HG03460 (cell line): Measurements from ENCODE around the gene C10orf143.
"Not testable (repeated sequence)": the region's sequence is repeated elsewhere in the genome, so short reads cannot be mapped to it uniquely, and the experiment has no call there.

ENCODE experiments used
- ATAC-seq: cut with Tn5 transposase; IDR thresholded peaks from one replicate; pipeline ENCODE4 v1.9.1; 2021; ENCODE audit not compliant: unreplicated experiment

The C10orf143 gene

GRCh38 chr10:130112821-130113220 is 2.2 kb upstream of the C10orf143 start:
- no peak for ATAC-seq

GRCh38 chr10:130111852-130112180 is 1.2 kb upstream of the C10orf143 start:
- ATAC-seq = no peak

- peak; percentile 86 for ATAC-seq
Observed at GRCh38 chr10:130111113-130111851, 652 bp upstream of the C10orf143 start.

- ATAC-seq = no peak
Observed at GRCh38 chr10:130109796-130110245, 809 bp downstream of the C10orf143 start.

GRCh38 chr10:130108934-130109604 is 1.6 kb downstream of the C10orf143 start:
- ATAC-seq = no peak

- ATAC-seq = not testable (repeated sequence)
Observed at GRCh38 chr10:130108146-130108545, 2.5 kb downstream of the C10orf143 start.

GRCh38 chr10:130105724-130106123 is 4.9 kb downstream of the C10orf143 start:
- ATAC-seq = no peak

- no peak for ATAC-seq
Observed at GRCh38 chr10:130099344-130099743, 11.3 kb downstream of the C10orf143 start.

- ATAC-seq = not testable (repeated sequence)
Observed at GRCh38 chr10:130090565-130090964, 20.1 kb downstream of the C10orf143 start.

GRCh38 chr10:130080461-130080814 is 30.2 kb downstream of the C10orf143 start:
- no peak for ATAC-seq

GRCh38 chr10:130079614-130080460 is 30.8 kb downstream of the C10orf143 start:
- no peak for ATAC-seq

GRCh38 chr10:130078120-130078519 is 32.5 kb downstream of the C10orf143 start:
- no peak for ATAC-seq

- no peak for ATAC-seq
Observed at GRCh38 chr10:130076681-130077080, 33.9 kb downstream of the C10orf143 start.

- no peak for ATAC-seq
Observed at GRCh38 chr10:130074639-130075038, 36.0 kb downstream of the C10orf143 start.

- ATAC-seq = no peak
Observed at GRCh38 chr10:130073912-130074311, 36.7 kb downstream of the C10orf143 start.

- ATAC-seq = no peak
Observed at GRCh38 chr10:130072247-130072646, 38.4 kb downstream of the C10orf143 start.

GRCh38 chr10:130067893-130068292 is 42.7 kb downstream of the C10orf143 start:
- ATAC-seq = no peak

- no peak for ATAC-seq
Observed at GRCh38 chr10:130066743-130067142, 43.9 kb downstream of the C10orf143 start.

- ATAC-seq = no peak
Observed at GRCh38 chr10:130065251-130065650, 45.4 kb downstream of the C10orf143 start.

- no peak for ATAC-seq
Observed at GRCh38 chr10:130064783-130065182, 45.8 kb downstream of the C10orf143 start.

- ATAC-seq = no peak
Observed at GRCh38 chr10:130062976-130063375, 47.7 kb downstream of the C10orf143 start.

GRCh38 chr10:130062201-130062600 is 48.4 kb downstream of the C10orf143 start:
- ATAC-seq = no peak
